WERI-Rb-1 (cell line): ENCODE data around the gene CEP192.
A peak's percentile ranks its signal among the peaks of the same experiment; 100 is the strongest.

Experiments
- DNase-seq: peaks from one replicate; pipeline ENCODE4 v3.0.0-alpha.2; 2020
- H3K27ac ChIP-seq: fragments of 250-450 bp; sonication (Bioruptor Pico); 2 replicates; pipeline ENCODE4 v1.5.1; 2020; ENCODE audit warnings: mild to moderate bottlenecking, moderate library complexity
- H3K27me3 ChIP-seq: fragments of 250-450 bp; sonication (Bioruptor Pico); 2 replicates; pipeline ENCODE4 v1.5.1; 2021; ENCODE audit warnings: mild to moderate bottlenecking, low read depth, moderate library complexity; ENCODE audit not compliant: insufficient read depth, severe bottlenecking
- H3K36me3 ChIP-seq: fragments of 250-450 bp; sonication (Bioruptor Pico); 2 replicates; pipeline ENCODE4 v1.5.1; 2020; ENCODE audit warnings: mild to moderate bottlenecking, moderate library complexity
- H3K4me3 ChIP-seq: 2 replicates; pipeline ENCODE4 v1.5.1; 2011; ENCODE audit warnings: low read depth, mild to moderate bottlenecking, control low read depth, low read length
- H3K9me3 ChIP-seq: fragments of 250-450 bp; sonication (Bioruptor Pico); 2 replicates; pipeline ENCODE4 v1.5.1; 2021; ENCODE audit warnings: mild to moderate bottlenecking, moderate library complexity; ENCODE audit not compliant: severe bottlenecking
- CTCF ChIP-seq: IDR thresholded peaks from 2 replicates; pipeline ENCODE4 v1.5.1; 2011; ENCODE audit warnings: low read depth, mild to moderate bottlenecking, control low read depth, inconsistent platforms, low read length

The CEP192 gene

GRCh38 chr18:13039806-13040205 lies 48.6 kb downstream of the CEP192 start:
- Histone ChIP-seq H3K27me3 (no peaks in the 10 kb centered on the region), H3K9me3 (no peaks in the 10 kb centered on the region), H3K4me3 (no peak overlapping the region), H3K27ac (no peak overlapping the region), H3K36me3 (peaks cover 46% of the 10 kb centered on the region)
- no peak for TF ChIP-seq CTCF
- no peak for DNase-seq

- DNase-seq = no peak
- TF ChIP-seq CTCF = no peak
- no peak overlapping the region for H3K4me3 ChIP-seq
- H3K9me3 ChIP-seq = no peaks in the 10 kb centered on the region
- H3K27me3 ChIP-seq = no peaks in the 10 kb centered on the region
- peaks cover 51% of the 10 kb centered on the region for H3K36me3 ChIP-seq
- no peak overlapping the region for H3K27ac ChIP-seq
These were observed 51.9 kb downstream of the CEP192 start for GRCh38 chr18:13043066-13043465.

- no peaks in the 10 kb centered on the region for H3K9me3 ChIP-seq
- TF ChIP-seq CTCF = no peak
- H3K36me3 ChIP-seq = peaks cover 62% of the 10 kb centered on the region
- no peak for DNase-seq
- no peak overlapping the region for H3K27ac ChIP-seq
- no peaks in the 10 kb centered on the region for H3K27me3 ChIP-seq
- no peak overlapping the region for H3K4me3 ChIP-seq
These were observed 57.0 kb downstream of the CEP192 start for GRCh38 chr18:13048061-13048595.

GRCh38 chr18:13051159-13051558 lies 60.0 kb downstream of the CEP192 start:
- Histone ChIP-seq H3K9me3 (no peaks in the 10 kb centered on the region), H3K27ac (no peak overlapping the region), H3K36me3 (peaks cover 75% of the 10 kb centered on the region), H3K27me3 (no peaks in the 10 kb centered on the region), H3K4me3 (no peak overlapping the region)
- no peak for DNase-seq
- TF ChIP-seq CTCF = no peak

- Histone ChIP-seq H3K9me3 (no peaks in the 10 kb centered on the region), H3K36me3 (peaks cover 78% of the 10 kb centered on the region), H3K27me3 (no peaks in the 10 kb centered on the region), H3K4me3 (no peak overlapping the region), H3K27ac (no peak overlapping the region)
- no peak for DNase-seq
- no peak for TF ChIP-seq CTCF
These were observed 60.8 kb downstream of the CEP192 start for GRCh38 chr18:13051950-13052349.

- Histone ChIP-seq H3K36me3 (peaks cover 81% of the 10 kb centered on the region), H3K9me3 (no peaks in the 10 kb centered on the region), H3K27ac (peak overlapping the region; percentile 87), H3K4me3 (no peak overlapping the region), H3K27me3 (no peaks in the 10 kb centered on the region)
- TF ChIP-seq CTCF = no peak
- DNase-seq = no peak
These were observed 63.2 kb downstream of the CEP192 start for GRCh38 chr18:13054336-13054735.
